ENCODE measurements around the gene FOXK2.
"Not testable (repeated sequence)": the region's sequence is repeated elsewhere in the genome, so short reads cannot be mapped to it uniquely, and the experiment has no call there.

Gene FOXK2

GRCh38 chr17:82534401-82534812 is 14.9 kb downstream of the FOXK2 start:
- no peak for DNase-seq (ENCODE audit: low spot score)

- no peak for DNase-seq (ENCODE audit: low spot score)
Observed at GRCh38 chr17:82536512-82537201, 17.1 kb downstream of the FOXK2 start.

GRCh38 chr17:82537228-82537627 is 17.7 kb downstream of the FOXK2 start:
- not testable (repeated sequence) for DNase-seq (ENCODE audit: low spot score)

GRCh38 chr17:82539076-82539475 is 19.5 kb downstream of the FOXK2 start:
- not testable (repeated sequence) for DNase-seq (ENCODE audit: low spot score)

- no peak for DNase-seq (ENCODE audit: low spot score)
Observed at GRCh38 chr17:82542439-82542838, 22.9 kb downstream of the FOXK2 start.

- DNase-seq (ENCODE audit: low spot score) = no peak
Observed at GRCh38 chr17:82544431-82545070, 25.0 kb downstream of the FOXK2 start.

- no peak for DNase-seq (ENCODE audit: low spot score)
Observed at GRCh38 chr17:82545071-82545462, 25.5 kb downstream of the FOXK2 start.

- DNase-seq (ENCODE audit: low spot score) = no peak
Observed at GRCh38 chr17:82547981-82548380, 28.4 kb downstream of the FOXK2 start.

- no peak for DNase-seq (ENCODE audit: low spot score)
Observed at GRCh38 chr17:82548681-82549303, 29.3 kb downstream of the FOXK2 start.

- DNase-seq (ENCODE audit: low spot score) = no peak
Observed at GRCh38 chr17:82551779-82552457, 32.4 kb downstream of the FOXK2 start.

- no peak for DNase-seq (ENCODE audit: low spot score)
Observed at GRCh38 chr17:82552580-82552979, 33.0 kb downstream of the FOXK2 start.

- DNase-seq (ENCODE audit: low spot score) = no peak
Observed at GRCh38 chr17:82553210-82553930, 33.8 kb downstream of the FOXK2 start.

- DNase-seq (ENCODE audit: low spot score) = not testable (repeated sequence)
Observed at GRCh38 chr17:82557510-82557909, 38.0 kb downstream of the FOXK2 start.

GRCh38 chr17:82559566-82560251 is 40.2 kb downstream of the FOXK2 start:
- no peak for DNase-seq (ENCODE audit: low spot score)

- DNase-seq (ENCODE audit: low spot score) = no peak
Observed at GRCh38 chr17:82560252-82560642, 40.7 kb downstream of the FOXK2 start.

GRCh38 chr17:82560802-82561428 is 41.4 kb downstream of the FOXK2 start:
- no peak for DNase-seq (ENCODE audit: low spot score)

GRCh38 chr17:82561429-82562035 is 42.0 kb downstream of the FOXK2 start:
- DNase-seq (ENCODE audit: low spot score) = no peak

GRCh38 chr17:82562718-82563220 is 43.2 kb downstream of the FOXK2 start:
- DNase-seq (ENCODE audit: low spot score) = not testable (repeated sequence)

- DNase-seq (ENCODE audit: low spot score) = no peak
Observed at GRCh38 chr17:82563318-82563717, 43.8 kb downstream of the FOXK2 start.

- DNase-seq (ENCODE audit: low spot score) = not testable (repeated sequence)
Observed at GRCh38 chr17:82563745-82564144, 44.2 kb downstream of the FOXK2 start.

Data from COLO829 (cell line).